Endometrial microvascular endothelial cells (primary cell): ENCODE measurements around the gene LTBP2. TPM values are rescaled to one million over a fixed set of nuclear protein-coding genes. Genes with fewer than 3 reads are reported as not detected.

Source experiments
- in situ Hi-C: cut with HindIII; loops from 2 replicates; pipeline ENCODE4 v1.10.0; 2017; ENCODE audit warnings: low sequenced_read_pairs, low pct_unique_long_range_greater_than_20kb; ENCODE audit errors: inconsistent ontology term
- total RNA-seq: library from RNA; depleted of rRNA; stranded (reverse); fragments of >200 nt; gene quantifications from one replicate; pipeline ENCODE4 v1.2.3, GENCODE V29; 2015; ENCODE audit errors: inconsistent ontology term

The LTBP2 gene
- total RNA-seq, 1 donor from 2014 or later = 177 TPM

DNA sequence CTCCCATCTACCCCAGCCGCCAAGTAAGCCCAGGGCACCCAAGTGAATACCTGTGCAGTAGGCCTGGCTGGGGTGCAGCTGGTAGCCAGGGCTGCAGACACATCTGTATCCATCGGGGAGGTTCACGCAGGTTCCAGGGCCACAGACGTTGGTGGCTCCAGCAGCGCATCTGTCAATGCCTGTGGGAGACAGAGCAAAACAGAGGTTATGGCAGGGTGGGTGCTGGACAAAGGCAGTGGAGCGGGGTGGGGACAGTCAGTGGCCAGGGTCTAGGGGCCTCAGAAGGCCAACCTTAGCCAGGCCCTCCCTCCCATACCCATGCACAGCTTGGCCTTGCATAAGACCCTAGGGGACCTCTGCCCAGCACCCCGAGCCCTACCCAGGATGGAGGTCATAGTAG, 89.3 kb downstream of the LTBP2 start:
- in situ Hi-C loops = no loop called here

DNA sequence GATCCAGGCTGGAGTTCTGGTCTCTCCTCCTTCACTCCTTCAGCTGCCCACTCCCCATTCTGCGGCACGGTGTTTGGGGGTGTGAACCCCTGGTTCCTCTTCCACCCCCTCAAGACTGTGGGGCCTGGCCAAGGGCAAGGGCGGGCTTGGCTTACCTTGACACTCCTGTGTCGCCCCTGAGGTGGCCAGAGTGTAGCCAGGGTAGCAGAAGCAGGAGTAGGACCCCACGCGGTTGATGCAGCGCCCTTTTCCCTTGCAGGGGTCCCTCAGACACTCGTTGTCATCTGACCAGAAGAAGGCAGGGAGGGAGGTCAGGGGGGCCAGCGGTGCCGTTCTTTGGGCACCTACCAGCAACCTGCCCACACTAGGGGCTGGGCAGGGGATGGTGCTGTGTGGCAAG, 90.3 kb downstream of the LTBP2 start:
- in situ Hi-C loops = no loop called here

DNA sequence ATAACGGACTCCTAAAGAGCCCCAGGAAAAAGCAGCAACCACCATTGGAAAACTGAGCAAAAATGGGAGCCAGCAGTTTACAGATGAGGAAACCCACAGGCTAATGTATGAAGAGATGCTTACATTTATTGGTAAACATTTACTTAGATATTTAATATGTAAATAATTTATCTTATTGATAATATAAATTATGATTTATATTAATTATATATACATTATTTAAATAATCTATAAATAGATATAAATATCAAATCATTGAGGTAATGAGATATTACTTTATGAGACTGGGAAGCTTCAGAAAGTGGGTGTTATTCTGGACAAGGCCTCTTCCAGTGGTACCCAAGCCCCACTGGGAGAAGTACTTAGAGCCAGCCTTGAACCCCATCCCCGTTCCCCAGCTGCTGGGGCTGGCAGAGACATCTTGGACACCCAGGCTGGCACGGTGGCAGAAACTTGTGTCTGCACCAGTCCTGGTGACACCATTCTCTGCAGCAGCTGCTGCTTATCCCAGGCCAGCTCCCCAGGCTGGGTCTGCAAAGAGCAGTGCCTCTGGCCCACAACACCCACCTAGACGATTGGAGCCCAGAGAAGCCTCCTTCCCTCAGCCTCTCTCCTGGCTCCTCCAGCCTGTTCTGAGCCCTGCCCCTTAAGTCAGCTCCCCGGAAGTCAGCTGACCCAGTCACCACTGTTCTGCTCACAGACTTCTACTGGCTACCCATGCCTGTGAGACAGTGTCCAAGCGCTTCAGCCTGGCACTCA, 92.5 kb downstream of the LTBP2 start:
- in situ Hi-C loops = no loop called here

DNA sequence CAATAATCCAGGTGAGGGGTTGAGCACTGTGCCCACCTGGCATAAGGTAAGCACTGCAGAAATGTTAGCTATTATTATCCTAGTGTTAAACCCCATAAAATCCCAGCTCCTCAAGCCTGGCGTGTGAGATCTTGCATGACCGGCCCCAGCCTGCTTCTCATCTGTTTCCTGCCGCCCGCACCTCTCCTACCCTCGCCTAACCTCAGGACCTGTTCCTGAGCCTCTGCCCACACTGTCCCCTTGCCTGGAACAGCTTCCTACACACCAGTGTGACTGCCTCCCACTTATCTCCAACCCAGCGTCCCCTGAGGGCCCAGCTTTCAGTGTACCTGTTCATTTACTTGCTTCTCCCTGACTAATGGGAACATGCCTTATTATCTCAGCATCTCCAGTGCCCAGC, 93.8 kb downstream of the LTBP2 start:
- in situ Hi-C loops = no loop called here

DNA sequence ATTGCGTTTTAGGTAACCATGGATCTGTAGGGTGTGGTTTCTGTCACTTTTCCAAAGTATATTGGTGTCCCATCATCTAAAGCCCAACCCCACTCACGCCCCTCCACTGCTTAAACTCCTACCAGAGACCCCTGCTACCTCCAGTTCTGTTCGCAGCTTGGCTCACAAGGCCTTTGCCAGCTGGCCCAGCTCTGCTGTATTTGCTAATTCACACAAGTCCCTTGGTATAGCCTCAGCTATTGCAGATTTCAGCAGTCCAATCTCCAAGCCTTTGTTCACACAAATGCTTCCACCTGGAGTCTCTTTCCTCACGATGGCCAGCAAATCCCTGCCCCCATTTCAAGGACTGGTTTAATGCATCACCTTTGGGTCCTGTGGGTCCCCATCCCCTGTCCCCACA, 94.3 kb downstream of the LTBP2 start:
- in situ Hi-C loops = no loop called here

DNA sequence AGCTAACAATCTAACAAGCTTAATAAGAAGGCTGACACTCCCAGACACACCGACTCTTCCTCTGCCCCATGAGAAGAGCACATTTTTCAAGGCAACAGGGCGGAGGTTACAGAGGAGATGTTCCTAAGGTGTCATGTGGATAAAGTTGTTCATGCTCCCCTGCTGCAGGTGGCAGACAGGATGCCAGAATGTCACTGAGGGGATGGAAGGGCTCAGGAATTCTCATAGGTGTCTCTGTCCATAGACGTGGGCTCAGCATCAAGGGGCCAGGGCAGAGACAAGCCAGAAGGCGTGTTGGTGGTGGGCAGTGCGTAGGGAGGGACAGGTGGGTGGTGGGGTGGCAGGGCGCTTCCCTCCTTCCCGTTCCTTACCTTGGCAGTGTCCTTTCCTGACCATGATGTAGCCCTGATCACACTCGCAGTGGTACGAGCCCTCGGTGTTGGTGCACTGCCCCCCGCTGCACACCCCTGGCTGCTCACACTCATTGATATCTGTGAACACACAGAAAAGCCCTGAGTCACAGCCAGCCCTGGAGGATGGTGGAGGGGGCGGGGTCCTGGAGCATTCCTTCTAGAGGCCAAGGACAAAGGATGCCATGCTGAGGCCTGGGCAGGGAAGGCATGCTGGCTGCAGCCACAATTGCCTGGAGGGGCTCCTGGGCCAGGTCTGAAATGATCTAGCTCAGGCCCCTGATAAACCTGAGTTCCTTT, 95.4 kb downstream of the LTBP2 start:
- in situ Hi-C loops = no loop called here

DNA sequence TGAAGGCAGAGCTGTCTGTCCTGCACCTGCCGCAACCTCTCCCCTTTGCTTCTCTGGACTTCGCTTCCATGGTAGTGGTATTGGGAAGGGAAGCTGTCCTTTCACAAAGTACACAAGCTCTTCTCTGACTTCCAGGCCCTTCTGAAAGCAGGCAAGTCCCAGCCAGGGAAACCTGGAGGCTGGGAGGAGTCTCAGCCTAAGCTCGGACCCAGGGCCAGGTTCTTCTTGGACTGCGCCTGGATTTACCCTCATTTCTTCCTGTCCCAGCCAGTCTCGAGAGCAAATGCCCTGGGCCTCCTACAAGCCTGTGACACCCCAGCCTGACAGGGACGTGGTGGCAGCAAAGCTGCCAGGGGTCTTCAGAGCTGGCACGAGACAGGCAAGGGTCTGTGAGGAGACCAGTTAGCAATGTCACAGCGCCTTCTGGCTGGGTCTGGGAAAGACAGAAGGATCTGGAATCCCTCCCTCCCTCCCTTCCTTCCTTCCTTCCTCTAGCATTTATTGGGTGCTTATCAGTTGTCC, 96.1 kb downstream of the LTBP2 start:
- in situ Hi-C loops = no loop called here

DNA sequence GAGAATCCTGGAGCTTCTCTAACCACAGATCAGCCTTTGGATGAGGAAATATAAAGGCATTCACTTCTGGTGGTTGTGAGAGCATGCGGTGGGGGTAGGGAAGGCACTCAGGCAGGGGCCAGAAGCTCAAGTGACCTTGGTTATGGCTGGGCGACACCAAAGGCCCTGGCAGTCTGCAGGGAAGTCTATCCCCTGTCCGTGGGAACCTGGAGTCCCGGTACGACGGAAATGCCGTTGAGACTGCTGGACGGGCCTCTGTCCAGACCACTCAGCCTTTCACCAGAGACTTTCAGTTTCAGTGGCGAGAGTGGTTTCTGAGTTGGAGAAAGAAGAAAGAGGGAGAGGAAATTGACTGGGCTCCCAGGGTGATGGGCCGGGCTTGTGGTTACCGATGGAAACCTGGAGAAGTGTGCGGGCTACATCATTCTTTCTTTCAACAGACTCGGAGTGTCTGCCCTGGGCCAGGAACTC, 97.5 kb downstream of the LTBP2 start:
- in situ Hi-C loops = no loop called here

DNA sequence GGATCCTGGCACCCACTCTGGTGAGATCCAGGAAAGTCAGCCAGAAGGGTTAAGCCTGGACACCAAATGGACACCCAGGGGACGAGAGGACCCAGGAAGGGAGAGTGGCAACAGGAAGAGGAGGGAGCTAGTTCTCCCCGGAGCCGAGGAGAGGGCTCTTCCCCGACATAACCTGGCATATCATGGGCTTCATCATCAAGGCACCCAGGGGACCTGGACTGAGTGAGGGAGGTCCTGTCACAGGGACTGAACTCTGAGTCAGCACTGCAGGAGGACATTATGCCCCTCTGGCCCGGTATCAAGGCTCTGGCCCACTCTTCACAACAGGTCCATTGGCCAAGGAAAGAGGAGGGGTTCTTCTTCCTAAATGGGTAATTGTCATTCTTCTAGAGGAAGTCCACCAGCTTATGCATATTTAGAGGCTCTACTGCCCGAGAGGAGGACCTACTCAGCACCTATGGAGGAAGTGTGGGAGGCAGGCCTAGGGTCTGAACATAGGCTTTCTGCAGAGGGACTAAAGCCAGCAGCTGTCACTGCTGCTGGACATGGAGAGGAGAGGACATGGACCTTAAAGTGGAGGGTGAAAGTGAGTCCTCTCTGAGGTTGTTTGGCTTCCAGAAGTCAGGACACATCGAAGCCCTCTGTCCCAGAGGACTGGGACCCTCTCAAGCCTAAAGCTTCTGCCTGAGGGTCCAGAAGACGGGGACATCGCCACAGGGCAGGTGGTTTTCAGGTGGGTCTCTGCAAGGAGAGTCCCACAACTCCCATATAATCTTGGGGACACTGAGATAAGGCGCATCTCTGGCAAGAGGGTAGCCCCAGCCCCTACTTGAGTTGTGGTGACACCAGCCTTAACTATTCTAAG, 99.8 kb downstream of the LTBP2 start:
- in situ Hi-C loops = no loop called here

DNA sequence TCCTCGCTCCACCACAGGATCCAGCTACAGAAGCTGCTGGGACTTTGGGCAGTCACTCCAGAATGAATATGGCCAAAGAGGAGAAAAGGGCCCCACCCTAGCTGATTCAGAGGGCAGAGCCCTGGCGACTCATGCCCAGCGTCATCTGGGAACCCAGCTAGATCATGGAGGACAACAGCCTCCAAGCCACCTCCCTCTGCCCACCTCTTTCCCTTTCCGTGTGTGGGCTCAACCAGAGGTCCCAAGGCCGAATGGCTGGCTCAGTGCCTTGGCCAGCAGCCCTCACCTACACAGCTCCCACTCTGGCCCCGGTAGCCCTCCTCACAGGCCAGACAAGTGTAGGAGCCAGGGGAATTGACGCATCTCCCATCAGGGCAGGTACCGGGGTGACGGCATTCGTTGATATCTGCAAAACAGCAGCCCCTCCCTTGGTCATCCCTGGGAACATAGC, 101.1 kb downstream of the LTBP2 start:
- in situ Hi-C loops = no loop called here

DNA sequence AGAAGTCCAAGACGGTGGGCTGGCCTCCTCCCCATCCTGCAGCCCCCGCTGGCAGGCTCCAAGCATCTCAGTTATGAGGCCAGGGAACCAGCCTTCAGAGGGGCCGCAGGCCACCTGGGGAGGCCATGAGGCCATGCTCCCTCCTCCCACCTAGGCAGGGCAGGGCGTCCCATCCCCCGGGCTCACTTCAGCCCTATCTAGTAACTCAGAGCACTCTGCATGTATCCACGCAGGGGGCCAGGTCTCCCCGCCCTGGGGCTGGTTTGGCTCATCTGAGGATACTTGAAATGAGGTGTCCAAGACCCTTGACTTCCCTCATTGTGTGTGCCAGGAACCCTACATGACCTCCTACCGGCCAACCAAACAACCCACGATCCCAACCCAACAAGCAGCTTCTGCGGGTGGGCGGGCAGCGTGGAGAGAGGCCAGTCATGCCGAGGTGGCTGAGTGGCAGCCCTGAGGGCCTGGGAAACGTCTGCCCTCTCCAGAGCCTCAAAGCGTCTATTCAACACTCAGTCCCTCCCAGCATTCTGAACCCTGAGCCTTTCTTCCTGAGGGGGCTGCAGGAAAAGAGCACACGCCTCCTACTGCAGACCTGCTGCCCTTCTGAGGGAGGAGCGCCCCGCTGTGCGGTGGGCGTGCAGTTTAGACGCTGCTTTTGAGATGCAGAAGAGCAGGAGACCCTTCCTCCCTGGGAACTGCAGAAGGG, 101.7 kb downstream of the LTBP2 start:
- in situ Hi-C loops = no loop called here

DNA sequence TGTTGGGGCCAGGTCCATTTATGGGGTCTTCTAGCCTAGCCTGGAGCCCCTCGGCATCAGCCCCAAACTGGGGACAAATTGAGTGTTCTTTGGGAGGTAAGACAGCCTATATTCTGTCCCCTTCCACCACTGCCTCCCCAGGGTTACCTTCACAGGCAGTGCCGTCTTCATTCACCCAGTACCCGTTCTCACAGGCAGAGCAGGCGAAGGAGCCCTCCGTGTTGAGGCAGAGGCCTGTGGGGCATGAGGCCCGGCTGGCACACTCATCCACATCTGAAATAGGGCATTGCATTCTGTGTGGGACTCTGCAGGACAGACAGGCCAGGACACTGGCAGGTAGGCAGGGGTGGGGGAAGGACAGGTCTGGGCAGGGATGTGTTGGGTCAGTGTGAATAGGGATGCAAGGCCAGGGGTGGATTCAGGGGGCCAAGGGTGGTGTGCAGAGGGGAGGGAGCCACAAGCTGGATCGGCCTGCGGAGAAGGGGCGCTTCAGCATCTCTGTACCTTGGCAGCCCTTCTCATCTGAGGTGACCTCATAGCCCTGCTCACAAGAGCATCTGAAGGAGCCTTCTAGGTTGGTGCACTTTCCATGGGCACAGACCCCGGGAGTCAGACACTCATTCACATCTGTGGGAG, 102.3 kb downstream of the LTBP2 start:
- in situ Hi-C loops = no loop called here

DNA sequence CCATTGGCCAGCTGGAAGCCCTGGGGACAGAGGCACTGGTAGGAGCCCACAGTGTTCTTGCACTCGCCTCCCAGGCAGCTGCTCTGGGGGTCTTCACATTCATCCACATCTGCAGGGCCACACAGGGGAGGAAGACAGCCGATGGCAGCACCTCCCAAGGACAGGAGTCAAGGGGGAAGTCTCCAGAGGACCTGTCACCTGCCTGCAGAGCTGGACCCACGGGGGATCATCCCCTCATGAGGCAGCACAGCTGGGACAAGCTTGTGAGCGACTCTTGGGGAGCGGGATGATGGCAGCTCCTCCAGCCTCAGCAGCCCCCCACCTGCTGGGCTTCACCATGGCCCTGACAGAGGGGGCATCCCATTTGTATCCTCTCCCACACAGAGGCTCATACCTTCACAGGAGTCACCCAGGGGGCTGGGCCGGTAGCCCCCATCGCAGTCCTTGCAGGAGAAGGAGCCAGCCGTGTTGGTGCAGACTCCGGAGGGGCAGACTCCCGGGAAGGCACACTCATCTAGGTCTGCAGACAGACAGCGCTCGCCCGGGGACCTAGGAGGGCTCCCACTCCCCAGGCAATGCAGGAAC, 103.1 kb downstream of the LTBP2 start:
- in situ Hi-C loops = no loop called here

DNA sequence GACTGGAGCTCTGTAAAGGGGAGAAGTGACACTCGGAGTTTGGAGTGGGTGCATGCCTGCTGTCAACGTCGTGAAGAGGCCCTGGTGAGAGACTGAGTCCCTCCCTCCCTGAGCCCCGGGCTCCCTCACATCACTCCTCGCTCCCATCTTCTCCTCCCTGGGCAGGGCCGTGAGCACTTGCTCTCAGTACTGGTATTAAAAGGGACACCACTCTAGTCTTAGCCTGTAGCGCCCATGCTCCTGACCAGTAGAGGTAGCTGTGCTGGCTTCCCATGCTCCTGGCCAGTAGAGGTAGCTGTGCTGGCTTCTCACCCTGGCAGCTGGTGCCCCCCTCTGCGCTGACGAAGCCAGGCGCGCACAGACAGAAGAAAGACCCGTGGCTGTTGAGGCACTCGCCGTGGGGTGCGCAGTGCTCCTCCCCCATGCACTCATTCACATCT, 103.7 kb downstream of the LTBP2 start:
- in situ Hi-C loops = no loop called here

DNA sequence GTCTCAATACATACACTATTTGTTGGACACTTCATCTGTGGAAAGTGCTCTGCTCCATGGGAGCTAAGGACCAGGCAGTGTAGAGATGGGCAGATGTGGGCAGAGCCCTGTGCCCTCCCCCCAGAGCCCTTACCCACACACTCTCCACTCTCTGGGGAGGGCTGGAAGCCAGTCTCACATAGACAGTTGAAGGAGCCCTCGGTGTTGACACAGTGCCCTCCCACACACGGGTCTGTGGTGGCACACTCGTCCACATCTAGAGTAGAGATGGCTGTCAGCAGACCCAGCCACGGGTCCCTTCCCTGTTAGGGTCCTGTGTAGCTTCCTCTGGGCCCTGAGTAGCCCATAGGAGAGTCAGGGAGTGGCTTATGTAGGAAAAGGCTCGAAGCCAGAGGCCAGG, 104.2 kb downstream of the LTBP2 start:
- in situ Hi-C loops = no loop called here

DNA sequence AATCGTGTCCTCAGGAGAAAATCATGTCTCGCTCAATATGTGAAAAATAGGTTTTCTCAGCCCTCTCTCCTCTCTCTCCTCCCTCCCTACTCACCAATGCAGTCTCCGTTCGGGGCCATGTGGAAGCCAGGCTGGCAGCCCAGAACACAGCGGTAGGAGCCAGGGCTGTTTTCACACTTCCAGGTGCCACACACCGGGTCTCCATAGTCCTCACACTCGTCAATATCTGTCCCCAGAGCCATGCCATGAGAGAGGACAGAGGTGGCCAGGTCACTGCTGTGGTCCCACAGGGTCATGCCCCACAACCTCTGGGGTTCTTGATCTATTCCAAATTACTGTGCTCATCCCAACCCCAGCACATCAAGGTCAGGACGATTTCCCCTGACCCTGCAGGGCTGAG, 105.0 kb downstream of the LTBP2 start:
- in situ Hi-C loops = no loop called here

DNA sequence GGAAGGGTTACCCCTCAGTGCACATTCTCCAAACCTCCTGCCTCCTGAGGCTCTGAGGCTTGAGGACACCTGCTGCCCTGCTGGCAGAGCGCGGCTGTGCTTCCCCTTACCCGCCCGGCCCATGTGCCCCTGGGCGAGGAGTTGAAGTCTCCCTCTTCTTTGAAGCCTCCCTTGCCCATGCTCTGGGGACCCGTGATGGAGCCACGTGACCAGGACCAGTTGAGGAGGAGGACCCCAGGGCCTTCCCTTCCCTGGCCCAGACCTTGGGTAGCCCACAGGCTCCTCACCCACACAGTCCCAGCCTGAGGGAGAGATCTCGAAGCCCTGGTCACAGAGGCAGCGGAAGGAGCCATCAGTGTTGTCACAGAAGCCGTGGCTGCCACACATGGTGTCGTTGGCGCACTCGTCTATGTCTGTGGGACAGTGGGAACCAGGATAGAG, 105.6 kb downstream of the LTBP2 start:
- in situ Hi-C loops = no loop called here

DNA sequence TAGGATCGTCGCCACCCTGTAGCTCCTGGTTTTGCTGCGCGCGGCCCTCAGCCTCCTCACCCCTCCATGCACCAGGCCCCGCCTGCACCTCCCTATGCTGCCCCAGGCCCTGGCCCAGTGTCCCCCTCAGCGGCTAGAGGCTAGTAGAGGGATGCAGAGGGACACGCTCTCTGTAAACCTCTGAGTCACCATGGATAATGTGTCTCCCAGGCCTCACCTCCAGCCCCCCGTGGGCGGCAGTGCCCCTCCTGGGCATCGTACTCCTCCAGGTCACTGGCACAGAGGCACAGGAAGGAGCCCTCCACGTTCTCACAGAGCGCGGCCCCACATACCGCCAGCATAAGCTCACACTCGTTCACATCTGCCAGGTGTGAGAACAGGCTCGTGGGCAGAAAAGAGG, 106.2 kb downstream of the LTBP2 start:
- in situ Hi-C loops = no loop called here
